IPS-18a (cell line): Measurements from ENCODE around the gene STRC.
"Not testable (repeated sequence)": the region's sequence is repeated elsewhere in the genome, so short reads cannot be mapped to it uniquely, and the experiment has no call there.

ENCODE experiments used
- H3K27ac ChIP-seq: one replicate; pipeline ENCODE4 v1.5.1; 2013; ENCODE audit warnings: low read length
- H3K27me3 ChIP-seq: one replicate; pipeline ENCODE4 v1.6.1; 2013; ENCODE audit warnings: mild to moderate bottlenecking, low read length; ENCODE audit not compliant: control insufficient read depth, insufficient read depth
- H3K36me3 ChIP-seq: one replicate; pipeline ENCODE4 v1.6.1; 2013; ENCODE audit warnings: low read depth, low read length; ENCODE audit not compliant: control insufficient read depth
- H3K4me1 ChIP-seq: one replicate; pipeline ENCODE4 v1.6.1; 2013; ENCODE audit warnings: low read depth, low read length; ENCODE audit not compliant: control insufficient read depth
- H3K4me3 ChIP-seq: one replicate; pipeline ENCODE4 v1.5.1; 2013; ENCODE audit warnings: low read length
- H3K9ac ChIP-seq: one replicate; pipeline ENCODE4 v1.6.1; 2013; ENCODE audit warnings: mild to moderate bottlenecking, low read length, moderate library complexity
- H3K9me3 ChIP-seq: one replicate; pipeline ENCODE4 v1.6.1; 2013; ENCODE audit warnings: low read depth, low read length; ENCODE audit not compliant: control insufficient read depth

STRC gene

DNA sequence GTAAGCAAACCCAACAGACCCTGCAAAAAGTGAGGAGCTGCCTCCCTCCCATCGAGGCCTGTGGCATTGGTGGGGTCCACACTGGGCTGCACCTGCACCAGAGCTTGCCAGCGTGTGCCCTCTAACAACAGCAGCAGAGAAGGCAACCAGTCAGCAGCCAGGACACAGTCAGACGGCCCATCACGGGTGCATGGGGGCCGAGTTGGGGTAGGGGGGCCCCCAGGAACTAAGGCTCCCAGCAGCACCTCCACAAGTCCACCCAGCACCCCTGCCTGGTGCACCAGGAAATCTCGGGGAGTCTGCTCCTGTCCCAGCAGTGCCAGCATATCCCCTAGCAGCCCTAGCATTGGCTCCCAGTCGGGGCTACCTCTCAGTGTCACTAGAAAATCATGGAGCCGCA lies 850 bp downstream of the STRC start:
- not testable (repeated sequence) for H3K9ac ChIP-seq, H3K27me3 ChIP-seq, H3K36me3 ChIP-seq, H3K9me3 ChIP-seq, H3K27ac ChIP-seq, H3K4me1 ChIP-seq, H3K4me3 ChIP-seq

DNA sequence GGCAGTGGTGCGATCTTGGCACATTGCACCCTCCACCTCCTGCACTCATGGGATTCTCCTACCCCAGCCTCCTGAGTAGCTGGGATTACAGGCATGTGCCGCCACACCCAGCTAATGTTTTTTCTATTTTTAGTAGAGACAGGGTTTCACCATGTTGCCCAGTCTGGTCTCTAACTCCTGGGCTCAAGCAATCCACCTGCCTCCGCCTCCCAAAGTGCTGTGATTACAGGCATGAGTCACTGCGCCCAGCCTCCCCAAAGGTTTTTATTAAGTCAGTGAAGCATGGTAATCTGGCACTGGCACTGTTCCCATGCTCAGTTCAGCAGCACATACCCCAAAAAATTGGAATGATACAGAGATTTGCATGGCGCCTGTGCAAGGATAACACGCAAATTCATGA lies 16.4 kb downstream of the STRC start:
- H3K4me3 ChIP-seq, H3K4me1 ChIP-seq, H3K9ac ChIP-seq, H3K27ac ChIP-seq, H3K27me3 ChIP-seq, H3K36me3 ChIP-seq, H3K9me3 ChIP-seq: not testable (repeated sequence)

DNA sequence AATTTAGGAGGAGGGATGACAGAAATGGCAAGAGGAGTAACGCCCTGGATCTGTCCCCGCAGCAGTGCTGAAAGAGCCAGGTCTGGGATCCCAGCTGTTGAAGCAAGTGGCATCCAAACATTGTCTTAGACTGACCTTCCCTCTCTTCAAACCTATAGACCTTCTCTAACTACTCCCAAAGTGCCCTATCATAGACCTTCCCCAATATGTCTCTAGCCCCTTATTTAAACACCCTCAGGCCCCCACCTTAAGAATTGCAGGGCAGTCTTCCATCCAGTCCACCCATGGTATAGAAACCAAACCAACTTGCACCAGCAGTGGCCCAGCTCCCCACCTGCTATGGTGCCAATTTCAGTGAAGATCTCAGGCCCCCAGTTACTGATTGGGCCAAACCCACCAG lies 18.4 kb downstream of the STRC start:
- not testable (repeated sequence) for H3K27me3 ChIP-seq, H3K9ac ChIP-seq

DNA sequence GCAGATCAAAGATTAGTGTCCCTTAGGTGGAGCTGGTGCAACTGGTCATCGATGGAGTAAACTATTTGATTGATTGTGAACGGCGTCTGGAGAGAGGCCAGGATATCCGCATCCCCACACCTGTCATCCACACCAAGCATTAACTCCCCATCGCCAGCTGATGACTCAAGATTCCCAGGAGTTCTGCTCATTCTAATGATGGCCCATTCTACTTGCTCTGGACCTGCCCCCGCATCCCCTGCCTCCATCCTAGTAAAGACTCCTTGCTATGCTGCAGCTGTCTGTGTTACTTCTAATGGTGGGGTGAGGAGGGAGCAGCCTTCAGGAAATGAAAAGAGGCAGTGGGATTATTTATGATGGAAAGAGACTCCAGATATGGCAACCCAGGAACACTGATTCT lies 19.5 kb downstream of the STRC start:
- not testable (repeated sequence) for H3K9ac ChIP-seq, H3K36me3 ChIP-seq, H3K9me3 ChIP-seq

More for the DNA sequence above, 18.4 kb downstream of the STRC start:
- H3K27ac ChIP-seq, H3K4me3 ChIP-seq, H3K4me1 ChIP-seq, H3K36me3 ChIP-seq, H3K9me3 ChIP-seq: not testable (repeated sequence)

DNA sequence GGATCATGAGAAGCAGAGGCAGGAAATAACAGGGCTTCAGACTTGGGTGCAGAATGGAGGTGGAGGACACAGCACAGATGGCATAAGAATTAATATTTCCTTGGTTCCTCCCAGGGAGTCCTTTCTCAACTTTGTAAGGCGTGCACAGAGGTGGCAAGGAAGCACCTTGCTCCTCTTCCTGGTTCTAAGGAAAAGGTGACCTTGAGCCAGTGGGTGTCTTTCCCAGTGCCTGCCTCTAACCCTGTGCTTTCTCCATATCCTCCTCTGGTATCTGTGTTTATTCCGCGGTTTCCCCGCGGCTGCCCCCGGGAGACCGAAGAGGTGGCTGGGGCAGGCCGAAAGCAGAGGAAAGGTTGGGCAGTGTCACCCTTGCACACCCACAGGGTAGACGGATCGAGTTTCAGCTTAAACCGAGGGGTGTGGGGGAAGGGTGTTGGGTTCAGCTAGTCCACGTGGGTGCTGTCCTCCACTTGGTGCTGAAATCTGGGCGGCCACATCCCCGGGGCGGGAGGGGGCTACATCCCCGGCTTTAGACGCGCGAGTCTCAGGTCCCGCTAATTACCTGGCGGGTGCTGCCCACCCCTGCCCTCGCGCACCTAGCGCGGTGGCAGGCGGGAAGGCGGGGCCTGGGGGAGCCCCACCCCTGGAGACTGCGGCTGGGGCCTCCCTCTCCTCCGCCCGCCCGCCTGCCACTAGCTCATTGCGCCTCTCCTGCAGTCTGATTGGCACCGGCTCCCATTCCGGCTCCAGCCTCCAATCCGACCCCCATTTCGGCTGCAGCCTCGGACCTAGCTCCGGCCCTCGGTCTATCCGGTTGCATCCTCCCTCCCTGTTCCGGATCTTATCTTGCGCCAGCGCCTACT lies 25.0 kb downstream of the STRC start, which contains the start of gene CKMT1B:
TSS of gene CKMT1B (plus strand) at position 700 of the 863 bp plus-strand sequence. CDS start 192 bp downstream, outside the sequence.
- not testable (repeated sequence) for H3K4me1 ChIP-seq, H3K9me3 ChIP-seq, H3K27me3 ChIP-seq, H3K36me3 ChIP-seq, H3K27ac ChIP-seq, H3K4me3 ChIP-seq, H3K9ac ChIP-seq

More for the DNA sequence above, 19.5 kb downstream of the STRC start:
- H3K4me1 ChIP-seq, H3K27me3 ChIP-seq, H3K27ac ChIP-seq, H3K4me3 ChIP-seq: not testable (repeated sequence)

DNA sequence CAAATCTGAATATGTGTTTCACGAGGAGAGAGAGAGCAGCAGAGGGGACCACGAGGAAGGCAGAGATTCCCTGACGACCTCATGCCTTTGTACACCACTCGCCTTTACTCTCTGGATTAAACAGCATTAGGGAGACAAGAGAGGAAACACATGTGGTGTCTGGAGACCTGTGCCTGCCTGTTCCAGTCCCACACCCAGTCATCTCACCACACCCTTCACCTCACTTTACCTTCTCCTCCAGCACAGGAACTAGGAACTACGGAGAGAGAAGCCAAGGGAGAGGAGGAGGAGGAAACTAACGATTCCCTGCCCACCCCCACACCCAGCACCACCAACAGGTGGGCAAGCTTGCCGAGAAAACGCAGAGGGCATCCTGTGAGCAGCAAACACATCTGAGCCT lies 25.8 kb downstream of the STRC start:
- H3K27ac ChIP-seq, H3K9me3 ChIP-seq, H3K9ac ChIP-seq, H3K4me3 ChIP-seq, H3K36me3 ChIP-seq, H3K27me3 ChIP-seq, H3K4me1 ChIP-seq: not testable (repeated sequence)

DNA sequence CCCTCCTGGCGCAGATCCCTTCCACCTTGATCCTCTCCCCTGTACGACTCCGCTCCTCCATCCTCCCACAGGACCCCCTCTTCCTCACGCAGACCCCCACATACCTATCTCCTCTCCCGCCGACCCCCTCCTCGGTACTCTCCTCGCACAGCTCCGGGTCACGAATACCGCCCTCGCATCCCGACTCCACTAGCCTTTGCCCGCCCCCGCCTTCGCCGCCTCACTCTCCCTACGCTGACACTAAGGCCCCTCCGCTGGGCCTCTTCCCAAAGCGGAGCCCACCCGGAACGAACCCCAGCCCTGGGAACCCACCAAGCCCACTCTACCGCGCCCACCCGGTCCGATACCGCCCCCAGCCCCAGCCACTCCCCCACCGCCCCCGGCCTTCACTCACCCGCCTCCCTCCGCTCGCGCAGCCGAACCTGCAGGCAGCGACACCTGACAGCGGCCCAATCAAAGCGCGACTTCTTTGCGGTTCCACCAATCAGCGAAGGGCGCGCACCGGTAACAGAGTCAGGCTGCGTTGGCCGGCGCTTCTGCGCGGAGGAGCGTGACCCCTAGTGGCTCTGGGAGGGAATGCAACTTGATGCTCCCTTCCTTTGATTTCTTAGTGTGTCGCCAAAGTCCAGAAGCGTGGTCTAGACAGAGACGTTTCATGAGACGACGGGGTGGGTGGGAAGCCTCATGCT lies 28.7 kb downstream of the STRC start, which contains the start of gene PPIP5K1:
TSS of gene PPIP5K1 (minus strand) at position 431 of the 689 bp plus-strand sequence. CDS start 5,704 bp downstream, outside the sequence.
- H3K27ac ChIP-seq, H3K9me3 ChIP-seq, H3K27me3 ChIP-seq, H3K4me3 ChIP-seq, H3K4me1 ChIP-seq, H3K36me3 ChIP-seq, H3K9ac ChIP-seq: not testable (repeated sequence)

DNA sequence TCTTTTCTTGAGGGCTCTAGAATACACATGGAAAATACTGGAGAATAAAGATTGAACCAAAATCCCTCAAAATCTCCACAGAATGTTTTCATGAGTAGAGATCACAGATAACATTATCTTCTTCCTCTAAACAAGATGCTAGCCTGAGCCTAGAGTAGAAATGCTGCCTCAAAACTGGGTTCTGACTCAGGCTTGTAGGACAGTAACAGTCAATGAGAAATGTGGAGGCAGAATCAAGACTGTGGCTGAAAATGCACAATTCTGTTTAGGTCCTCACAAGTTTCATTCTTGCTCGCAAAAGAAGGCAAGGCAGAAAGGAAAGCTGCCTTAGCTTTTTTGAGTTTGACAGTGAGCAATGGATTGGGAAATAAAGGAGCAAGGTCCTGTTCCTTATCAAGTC lies 44.0 kb downstream of the STRC start:
- H3K27ac ChIP-seq, H3K4me1 ChIP-seq, H3K36me3 ChIP-seq, H3K9ac ChIP-seq, H3K27me3 ChIP-seq, H3K4me3 ChIP-seq, H3K9me3 ChIP-seq: not testable (repeated sequence)

DNA sequence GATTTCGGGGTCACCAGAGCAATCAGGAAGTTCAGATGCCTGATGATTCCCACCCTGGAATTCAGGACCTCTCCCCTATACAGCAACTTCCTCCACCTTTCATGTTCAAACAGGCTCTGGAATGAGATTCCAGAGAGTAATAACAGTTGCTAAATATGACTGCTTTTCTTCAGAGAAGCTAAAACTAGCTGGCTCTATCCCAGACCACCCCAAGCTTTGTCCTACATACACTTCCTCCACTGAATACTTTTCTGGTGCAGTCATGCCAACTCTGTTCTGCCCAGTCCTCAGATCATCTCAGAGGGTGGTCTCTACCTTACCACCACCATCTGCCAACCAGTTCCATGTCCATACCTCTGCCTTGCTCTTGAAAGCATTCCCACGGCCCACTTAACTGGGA lies 52.0 kb downstream of the STRC start:
- not testable (repeated sequence) for H3K27me3 ChIP-seq, H3K4me1 ChIP-seq, H3K9ac ChIP-seq, H3K27ac ChIP-seq, H3K36me3 ChIP-seq, H3K4me3 ChIP-seq, H3K9me3 ChIP-seq

DNA sequence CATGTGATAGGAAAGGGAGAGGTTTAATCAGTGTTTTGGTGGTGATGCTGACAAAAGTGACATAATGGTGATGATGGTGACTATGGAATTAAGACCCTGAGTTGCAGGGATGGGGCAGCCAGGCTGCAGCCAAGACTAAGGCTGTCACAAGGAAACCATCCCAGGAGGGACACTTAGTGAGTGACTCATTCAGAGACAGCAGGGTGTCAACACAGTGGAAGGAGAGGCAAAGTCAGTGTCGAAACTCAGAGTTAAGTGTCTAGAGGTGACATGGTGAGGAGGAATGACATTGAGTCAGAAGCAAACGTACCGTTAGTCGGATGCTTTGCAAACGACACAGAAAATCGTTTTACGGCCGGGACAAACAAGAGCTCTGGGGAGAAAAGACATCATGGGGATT lies 54.8 kb downstream of the STRC start:
- H3K27me3 ChIP-seq, H3K9ac ChIP-seq, H3K4me3 ChIP-seq, H3K36me3 ChIP-seq, H3K4me1 ChIP-seq, H3K9me3 ChIP-seq, H3K27ac ChIP-seq: not testable (repeated sequence)

DNA sequence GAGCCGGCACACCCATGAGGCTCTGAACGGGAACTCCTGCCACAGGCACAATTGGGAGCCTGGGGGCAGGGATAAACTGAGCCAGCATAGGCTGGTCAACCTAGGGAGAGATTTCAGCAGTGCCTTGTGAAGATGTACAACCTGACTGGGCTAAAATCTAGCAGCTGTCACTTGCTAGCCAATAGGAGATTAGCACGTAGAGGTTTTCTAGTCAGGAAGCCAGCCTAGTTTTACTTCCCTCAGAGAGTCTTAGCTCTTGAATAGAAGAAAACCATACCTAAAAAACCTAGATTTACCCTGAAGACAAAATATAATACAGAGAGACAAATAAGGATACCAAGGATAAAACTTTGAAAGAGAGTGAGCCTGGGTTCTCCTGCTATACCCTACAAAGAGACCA lies 55.8 kb downstream of the STRC start:
- H3K9ac ChIP-seq, H3K9me3 ChIP-seq, H3K27ac ChIP-seq, H3K4me3 ChIP-seq, H3K36me3 ChIP-seq, H3K4me1 ChIP-seq, H3K27me3 ChIP-seq: not testable (repeated sequence)

DNA sequence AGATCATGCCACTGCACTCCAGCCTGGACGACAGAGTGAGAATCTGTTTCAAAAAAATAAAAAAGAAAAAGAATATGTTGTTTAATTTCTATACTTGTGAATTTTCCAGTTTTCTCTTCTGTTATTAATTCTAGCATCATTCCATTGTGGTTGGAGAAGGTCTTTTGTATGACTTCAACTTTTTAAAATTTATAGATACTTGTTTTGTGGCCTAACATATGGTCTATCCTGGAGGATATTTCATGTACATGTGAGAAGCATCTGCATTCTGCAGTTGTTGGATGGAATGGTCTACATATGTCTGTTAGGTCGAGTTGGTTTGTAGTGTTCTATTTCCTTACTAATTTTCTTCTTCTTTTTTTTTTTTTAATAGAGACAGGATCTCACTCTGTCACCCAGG lies 65.6 kb downstream of the STRC start:
- no peaks in the 10 kb centered on the region for H3K27me3 ChIP-seq

More for the DNA sequence above, 65.6 kb downstream of the STRC start:
- no peak overlapping the region for H3K4me3 ChIP-seq
- H3K9me3 ChIP-seq = no peaks in the 10 kb centered on the region
- H3K36me3 ChIP-seq = no peaks in the 10 kb centered on the region
- no peak overlapping the region for H3K27ac ChIP-seq
- no peak overlapping the region for H3K9ac ChIP-seq
- H3K4me1 ChIP-seq = no peaks in the 10 kb centered on the region
